GM18511 (cell line): ENCODE measurements around the gene TNFRSF11A.

Source experiments
- ATAC-seq: cut with Tn5 transposase; IDR thresholded peaks from one replicate; pipeline ENCODE4 v1.9.1; 2021; ENCODE audit warnings: mild to moderate bottlenecking, moderate library complexity; ENCODE audit not compliant: unreplicated experiment

Gene TNFRSF11A

DNA sequence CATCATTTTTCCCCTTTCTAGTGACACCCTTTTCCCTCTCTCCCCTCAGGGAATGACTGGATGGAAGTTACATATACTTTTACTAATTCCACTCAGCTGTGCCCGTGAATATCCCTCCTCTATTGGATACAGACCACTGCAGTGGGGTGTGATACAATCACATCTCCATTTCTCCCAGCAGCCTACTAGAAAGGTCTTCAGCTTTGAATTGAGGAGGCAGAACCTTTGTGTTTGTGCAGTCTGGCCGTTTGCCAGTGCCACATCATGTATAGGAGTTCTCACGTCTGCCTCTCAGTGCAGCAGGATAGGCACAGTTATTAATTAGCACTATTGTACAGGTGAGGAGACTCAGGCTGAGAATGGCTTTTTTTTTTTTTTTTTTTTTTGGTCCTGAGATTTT is 16.4 kb downstream of the TNFRSF11A start:
- ATAC-seq: no peak

DNA sequence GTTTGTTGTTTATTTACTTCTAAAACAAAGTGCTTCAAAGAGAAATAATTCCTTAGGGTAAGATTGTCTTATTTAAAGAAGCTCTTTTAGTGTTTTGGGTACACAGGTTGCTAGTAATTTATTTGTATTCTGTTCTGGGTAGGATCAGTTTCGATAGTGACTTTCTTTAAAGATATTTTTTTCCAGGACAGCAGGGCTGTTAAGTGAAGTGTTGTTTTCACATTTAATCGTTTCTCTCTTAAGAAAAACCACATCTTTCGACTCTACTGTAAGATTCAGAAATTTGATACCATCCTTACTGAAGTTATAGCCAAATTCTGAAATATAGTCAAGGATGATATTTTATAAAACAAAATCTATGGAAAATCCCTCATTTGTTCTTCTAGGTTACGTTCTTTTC is 17.8 kb downstream of the TNFRSF11A start:
- no peak for ATAC-seq

DNA sequence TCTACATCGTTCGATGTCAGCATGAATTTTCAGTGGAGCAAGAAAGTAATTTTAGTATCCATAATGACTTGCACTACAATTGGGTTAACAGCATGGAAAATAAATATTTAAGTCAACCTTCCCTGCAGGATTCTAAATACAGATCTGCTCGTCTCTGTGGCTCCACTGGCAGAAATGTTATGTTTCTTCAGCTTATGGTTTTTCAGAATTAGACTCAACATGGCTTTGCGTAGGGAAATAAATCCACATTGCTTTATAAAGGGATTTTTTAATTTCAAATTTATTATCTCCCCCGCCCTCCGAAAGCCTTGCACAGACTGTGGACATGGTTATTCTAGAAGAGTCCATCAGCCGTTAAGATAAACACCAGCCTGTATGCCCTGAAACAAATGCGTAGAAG is 18.2 kb downstream of the TNFRSF11A start:
- no peak for ATAC-seq

DNA sequence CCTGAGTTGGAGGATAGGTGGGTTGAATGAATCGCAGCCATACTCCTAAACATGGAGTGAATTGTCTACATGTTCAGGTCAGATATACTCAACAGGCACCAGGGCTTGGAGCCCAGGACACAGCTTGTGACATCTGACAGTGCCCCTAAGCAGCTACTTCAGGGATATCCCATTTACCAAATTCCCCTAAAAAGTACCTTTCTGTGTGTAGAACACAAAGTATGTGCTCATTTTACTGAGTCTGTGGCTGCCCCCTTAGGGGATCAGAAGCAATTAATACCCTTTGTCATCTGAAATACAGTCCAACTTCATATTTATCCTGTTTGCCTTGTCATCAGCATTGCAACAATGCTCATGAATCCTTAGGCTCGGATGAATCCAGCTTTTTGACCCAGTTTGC is 20.8 kb downstream of the TNFRSF11A start:
- ATAC-seq: no peak

DNA sequence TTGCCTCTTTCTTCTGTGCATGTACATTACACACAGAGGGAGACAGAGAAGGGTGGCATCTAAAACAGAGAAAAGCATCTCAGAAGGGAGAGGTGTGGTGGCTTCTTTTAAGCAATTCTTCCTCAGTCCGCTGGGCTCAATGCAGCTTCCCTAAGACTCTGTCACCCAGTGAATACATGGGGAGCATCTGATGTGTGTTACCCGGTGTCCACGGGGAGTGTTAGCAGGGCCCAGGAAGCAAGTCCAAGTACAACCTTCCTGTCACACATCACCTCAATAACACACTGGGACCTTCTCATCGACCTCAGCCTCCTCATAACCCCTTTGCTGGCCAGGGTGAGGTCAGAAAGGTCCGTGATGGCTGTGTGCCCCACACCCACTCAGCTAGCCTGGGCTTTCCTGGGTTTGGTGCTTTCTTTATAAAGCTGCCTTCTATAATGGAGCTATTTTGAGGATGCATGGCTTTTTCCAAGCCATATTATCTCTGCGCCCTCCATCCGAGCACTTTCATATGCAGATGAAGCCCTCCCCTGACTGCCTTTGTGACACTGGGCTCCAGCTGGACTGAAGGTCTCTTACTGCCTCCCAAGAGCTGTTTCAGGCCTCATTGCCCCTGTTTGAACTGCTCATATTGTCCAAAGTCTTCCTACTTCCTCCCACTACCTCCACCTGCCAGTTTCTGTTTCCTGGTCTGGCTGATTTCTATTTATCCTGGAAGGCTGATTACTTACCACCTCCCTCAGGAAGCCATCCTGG is 21.4 kb downstream of the TNFRSF11A start:
- ATAC-seq: no peak

DNA sequence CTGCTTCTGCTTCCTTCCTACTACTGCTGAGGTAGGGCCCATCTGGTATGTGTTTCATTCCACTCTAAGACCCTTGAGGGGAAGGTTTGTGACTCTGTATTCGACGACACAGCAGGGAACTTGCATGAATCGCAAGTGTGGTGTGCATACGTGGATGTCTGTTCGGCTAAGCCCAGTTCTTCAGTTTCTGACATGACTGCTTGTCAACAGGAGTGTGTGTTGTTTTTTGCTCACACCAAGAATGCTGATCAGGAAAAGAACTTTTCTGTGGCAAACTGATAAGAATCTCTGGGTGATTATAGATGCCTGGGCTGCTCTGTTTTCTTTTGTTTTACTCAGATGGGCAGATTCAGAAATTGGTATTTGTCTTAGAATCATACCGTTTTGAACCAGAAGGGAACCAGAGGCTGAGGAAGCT is 22.0 kb downstream of the TNFRSF11A start:
- ATAC-seq: no peak

DNA sequence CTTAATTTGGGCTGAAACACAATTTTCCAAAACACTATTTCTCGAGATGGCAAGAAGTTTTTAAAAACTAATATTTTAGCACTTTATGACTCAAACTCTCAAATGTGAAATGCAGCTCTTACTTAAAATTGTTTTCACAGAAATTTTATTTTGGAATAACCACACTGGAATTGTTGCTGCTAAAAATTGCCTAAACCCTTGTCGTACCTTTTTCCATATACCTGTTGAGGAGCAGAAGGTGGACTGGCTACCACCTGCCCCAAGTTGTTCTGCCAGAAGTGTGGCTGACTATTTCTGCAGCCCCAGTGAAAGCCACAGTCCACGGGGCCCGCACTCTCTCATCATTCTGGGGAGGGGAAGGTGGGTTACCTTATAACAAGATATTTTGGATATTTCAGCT is 23.4 kb downstream of the TNFRSF11A start:
- no peak for ATAC-seq

DNA sequence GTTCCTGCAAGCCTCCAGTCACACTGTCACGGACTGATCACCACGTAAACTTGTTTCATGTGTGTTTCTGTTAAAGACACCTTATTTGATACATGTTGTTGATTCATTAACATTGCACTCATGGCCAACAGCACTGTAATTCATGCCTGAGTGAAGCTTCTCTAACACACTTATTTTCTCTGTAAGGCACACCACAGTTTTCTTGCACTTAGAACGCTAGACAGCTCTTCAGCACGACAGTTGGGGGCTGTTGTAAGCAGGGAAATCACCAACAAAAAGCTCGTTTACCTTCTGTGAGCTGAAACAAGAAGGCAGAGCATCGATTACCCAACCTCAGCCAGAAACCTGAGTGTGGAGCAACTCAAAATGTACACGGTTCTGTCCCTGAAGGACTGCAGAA is 28.1 kb downstream of the TNFRSF11A start:
- ATAC-seq: no peak

DNA sequence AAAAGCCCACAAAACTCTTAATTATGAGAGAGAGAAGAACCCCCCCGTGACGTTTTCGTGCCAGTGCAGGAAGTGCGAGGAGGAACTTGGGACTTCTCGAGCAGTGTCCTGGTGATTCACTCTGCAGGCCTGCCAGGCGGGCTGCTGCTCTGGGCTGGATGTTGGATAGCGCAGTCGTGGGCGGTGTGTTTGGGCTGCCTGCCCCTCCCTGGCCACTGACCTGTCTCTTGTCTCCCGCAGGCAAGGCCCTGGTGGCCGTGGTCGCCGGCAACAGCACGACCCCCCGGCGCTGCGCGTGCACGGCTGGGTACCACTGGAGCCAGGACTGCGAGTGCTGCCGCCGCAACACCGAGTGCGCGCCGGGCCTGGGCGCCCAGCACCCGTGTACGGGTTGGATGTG is 29.0 kb downstream of the TNFRSF11A start:
- ATAC-seq: no peak

DNA sequence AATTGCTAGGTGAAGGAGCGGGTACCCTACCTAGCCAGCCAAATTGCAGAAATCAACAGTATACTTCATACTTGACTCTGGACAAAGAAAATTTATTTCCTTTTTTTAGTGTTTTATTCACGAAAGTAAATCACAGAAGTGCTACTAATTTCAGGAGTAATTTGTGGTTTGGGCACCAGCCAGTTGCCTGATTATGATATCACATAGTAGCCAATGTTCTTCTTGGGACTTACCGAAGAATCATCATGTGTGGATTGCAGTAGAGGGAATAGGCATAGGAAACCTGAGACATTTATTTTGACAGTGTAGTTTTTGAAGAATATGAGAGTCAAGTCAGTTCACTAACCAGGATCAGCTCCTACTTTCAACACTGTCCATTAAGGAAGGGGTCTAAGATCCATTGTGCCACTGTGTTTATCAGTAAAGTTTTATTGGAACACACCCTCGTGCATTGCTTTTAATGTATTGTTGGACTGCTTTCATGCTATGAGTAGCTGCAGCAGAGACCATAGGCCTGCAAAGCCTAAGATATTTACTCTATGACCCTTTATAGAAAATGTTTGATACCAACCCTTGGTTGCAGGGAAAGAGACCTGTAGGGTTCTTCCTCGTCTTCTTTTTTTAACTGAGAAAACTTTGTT is 32.1 kb downstream of the TNFRSF11A start:
- peak; percentile 81 for ATAC-seq

DNA sequence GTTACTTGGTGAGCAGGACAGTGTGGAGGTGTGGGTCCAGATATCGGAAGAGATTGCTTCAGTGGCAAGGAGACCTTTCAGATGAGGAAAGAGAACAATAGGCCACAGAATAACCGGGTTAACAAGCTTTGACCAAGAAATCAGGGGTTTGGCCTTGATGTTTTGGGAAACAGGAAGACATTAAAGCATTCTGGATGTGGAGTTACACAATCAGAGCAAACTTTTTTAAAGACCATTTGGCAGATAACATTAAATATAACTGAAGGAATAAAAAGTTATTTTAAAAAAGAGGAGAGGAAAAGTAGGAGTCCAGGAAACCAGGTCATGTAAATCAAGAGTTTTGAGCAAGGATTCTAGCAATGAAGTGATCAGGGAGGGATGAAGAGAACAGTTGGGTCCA is 35.7 kb downstream of the TNFRSF11A start:
- ATAC-seq: no peak

DNA sequence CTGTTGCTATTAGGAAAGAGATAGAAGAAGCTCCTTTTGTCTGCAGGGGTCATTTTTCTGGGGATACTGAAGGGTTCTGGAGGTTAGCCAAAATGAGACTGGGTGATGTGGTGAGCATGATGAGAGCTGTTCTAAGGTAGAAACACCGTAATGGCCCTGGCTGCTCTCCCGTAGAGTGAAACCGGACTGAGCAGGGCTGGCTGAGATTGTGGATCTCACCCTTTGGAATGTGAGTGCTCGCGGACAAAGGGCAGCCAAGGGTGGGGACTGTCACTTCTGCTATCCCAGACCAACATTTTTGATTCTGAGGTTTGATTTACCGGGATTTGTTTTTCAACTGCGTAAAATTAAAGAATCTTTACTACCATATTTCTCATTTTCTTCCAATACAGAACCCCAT is 36.2 kb downstream of the TNFRSF11A start:
- no peak for ATAC-seq

DNA sequence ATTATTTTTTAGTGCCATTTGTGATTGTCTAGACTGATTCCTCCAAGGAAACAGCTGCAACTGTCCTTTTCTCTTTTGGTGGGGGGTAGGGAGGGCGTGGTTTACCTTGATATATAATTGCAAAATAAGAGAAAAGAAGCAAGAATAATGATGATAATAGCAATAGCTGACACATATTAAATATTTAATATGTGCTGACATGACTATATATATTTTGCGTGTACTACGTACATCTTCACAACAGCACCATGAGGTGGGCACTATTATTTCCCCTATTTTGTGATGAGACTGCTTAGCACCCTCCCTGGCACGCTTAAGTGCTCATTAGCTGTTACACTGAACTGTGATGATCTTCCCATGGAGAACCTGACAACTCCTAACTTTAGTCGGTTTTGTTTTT is 39.4 kb downstream of the TNFRSF11A start:
- ATAC-seq: no peak

DNA sequence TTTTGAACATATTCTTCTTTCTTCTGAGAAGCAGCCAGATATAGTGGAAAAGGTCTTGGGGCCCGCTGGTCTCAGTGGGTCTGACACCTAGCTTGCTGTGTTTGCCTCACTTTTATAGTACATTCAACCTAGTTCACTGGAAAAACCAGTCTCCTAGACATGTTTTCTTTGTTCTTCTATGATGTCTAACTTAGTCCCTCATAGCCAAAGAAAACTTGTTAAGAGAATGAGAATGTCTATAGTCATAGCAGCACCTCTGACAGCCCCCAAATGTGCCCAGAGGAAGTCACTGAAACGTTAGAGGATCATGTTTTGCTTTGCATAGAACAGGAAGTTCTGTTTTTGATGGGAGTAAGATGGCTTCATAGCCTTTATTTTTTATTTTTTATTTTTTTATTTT is 40.3 kb downstream of the TNFRSF11A start:
- ATAC-seq: no peak

DNA sequence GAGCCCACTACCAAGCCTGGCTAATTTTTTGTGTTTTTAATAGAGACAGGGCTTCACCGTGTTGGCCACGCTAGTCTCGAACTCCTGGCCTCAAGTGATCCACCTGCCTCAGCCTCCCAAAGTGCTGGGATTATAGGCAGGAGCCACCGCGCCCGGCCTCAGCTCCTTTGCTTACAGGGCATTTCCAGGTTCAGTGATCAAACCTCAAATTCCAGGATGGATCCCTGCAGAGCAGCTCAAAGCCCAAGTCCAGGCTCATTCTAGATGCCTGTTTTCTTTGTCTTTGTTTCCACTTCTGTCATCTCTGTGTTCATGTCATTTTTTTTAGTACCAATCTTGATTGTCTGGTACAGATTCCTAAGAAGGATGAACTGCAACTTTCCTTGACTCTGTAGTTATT is 41.9 kb downstream of the TNFRSF11A start:
- no peak for ATAC-seq

DNA sequence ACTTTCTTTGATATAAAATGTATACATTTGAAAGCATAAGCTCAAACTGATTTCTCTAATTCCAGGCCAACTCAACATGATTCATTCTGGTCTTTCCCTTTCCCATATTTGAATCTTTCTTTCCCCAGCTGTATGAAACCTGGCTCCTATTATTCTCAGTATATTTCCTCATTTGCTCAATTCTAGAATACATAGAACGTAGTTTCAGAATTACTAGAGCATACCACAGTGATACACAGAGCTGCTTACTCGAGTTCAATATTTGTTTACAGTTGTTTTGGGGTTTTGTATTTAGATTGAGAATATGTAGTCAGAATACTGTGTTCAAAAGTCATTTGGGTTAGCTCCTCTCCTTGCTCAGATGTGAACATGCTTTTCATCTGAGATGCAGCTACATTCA is 43.0 kb downstream of the TNFRSF11A start:
- ATAC-seq: peak; percentile 56

DNA sequence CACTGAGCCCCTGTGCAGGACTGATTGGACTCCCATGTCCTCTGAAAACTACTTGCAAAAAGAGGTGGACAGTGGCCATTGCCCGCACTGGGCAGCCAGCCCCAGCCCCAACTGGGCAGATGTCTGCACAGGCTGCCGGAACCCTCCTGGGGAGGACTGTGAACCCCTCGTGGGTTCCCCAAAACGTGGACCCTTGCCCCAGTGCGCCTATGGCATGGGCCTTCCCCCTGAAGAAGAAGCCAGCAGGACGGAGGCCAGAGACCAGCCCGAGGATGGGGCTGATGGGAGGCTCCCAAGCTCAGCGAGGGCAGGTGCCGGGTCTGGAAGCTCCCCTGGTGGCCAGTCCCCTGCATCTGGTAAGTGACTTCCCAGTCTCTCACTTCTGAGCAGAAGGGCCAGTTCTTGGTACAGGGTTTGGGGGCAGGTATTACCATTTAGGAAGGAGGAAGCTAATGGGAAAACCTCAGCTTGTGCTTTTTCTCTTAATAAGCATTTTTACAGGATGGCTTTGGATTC is 44.1 kb downstream of the TNFRSF11A start:
- ATAC-seq: no peak

DNA sequence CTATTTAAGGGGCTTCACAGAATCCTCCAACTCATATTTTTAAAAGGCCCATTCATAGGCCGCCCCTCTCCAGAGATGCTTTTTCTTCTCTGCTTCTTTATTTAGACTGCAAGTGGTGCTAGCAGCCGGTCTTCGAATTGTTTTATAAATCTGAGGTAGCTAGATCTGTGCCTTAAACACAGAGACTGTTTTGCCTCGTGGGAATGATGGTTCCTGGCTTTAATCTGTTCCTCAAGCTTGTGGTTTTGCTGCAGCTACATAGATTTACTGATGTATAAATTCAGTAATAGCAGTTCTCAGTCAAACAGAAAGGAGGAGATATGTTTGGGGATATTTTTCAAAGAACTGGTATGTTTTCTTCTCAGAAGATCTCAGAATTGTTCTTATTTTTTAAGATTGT is 45.3 kb downstream of the TNFRSF11A start:
- ATAC-seq: no peak

DNA sequence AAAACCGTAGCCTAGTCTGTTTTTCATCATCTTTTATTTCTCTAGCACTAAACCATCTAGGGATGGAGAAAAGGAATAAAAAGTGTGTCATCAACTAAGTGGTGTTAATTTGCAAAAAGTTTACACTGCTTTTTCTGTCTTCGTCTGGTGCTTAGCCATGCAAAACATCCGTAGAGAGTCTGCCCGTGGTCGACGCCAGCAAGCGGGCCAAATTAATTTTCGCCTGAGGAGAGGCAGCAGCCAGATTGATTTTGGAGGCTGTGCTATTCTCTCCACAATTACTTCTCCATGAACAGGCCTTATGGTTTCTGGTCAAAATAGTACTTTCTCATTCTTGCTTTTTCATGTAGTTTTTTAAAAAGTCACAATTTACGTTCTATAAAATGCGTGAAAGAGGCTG is 46.3 kb downstream of the TNFRSF11A start:
- no peak for ATAC-seq

DNA sequence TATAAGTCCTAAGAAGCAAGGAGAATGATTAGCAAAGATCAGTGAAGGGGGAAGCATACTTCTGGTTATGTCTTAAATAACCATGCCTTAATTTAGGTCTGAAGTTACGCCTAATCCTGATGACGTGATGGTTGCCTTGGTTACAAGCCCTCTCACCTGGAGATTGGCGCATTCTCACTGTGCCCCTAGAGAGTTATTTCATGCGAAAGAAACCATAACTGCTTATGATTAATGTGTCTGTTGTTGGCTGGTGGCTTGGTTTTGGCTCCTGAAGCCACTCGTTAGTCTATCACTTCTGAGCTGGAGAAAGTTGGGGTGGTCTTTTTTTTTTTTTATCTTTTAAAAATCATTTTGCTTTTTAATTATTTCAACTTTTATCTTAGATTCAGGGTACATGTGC is 47.0 kb downstream of the TNFRSF11A start:
- peak; percentile 73 for ATAC-seq

DNA sequence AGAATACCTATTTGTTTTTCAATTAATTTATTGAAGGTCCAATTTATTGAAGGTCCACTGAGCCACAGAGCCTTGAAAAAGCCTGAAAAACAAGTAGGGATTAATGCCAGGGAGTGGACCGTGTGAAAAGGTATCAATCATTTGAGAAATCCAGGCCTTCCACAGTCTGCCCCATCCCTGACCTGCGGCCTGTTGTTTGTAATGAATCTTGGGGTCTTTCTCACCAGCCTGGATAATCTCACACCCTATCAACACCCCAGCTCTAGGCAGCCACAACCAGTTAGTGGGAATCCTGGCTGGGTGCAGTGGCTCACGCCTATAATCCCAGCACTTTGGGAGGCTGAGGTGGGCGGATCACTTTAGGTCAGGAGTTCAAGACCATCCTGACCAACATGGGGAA is 47.8 kb downstream of the TNFRSF11A start:
- ATAC-seq: no peak

DNA sequence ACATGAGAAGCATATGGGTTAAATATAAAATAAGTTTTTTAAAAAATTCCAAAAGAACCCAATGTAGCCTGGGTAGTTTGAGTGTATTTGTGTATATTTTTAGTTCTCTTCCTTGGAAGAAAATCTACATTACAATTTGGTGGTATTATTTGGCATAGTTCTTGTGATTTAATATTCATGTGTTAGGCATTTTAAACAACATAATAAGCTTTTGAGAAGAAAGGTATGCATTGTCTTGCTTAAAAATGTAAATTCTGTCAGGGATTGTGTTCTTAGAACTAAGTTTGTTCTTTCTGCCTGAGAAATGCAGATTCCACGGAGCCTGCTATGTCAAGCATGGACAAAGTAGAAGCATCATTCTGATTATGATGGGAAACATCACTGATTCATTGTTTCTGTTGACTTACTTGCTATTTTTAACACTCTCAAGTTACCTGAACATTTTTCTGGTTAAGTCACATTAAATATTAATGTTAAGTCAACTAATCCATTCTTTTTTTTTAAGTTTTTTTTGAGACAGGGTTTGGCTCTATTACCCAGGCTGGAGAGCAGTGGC is 49.4 kb downstream of the TNFRSF11A start:
- ATAC-seq: no peak
